Thyroid gland (tissue), 4 donors: Measurements from ENCODE around the gene SFT2D3.

Source experiments
- CTCF ChIP-seq, 6 experiments: fragments of 200-600 bp in 3 of 6; fragments of 450-650 bp in 3 of 6; sonication (generic) in 3 of 6; IDR thresholded peaks; one replicate each; pipeline ENCODE4 v1.5.1; 2016 to 2019; ENCODE audit warnings: antibody characterized with exemption in 6 of 6, mild to moderate bottlenecking in 2 of 6, inconsistent platforms in 1 of 6, moderate library complexity in 1 of 6
- POLR2A ChIP-seq, 2 donors: fragments of 450-650 bp; IDR thresholded peaks; one replicate each; pipeline ENCODE4 v1.6.1; 2017; ENCODE audit warnings: antibody characterized with exemption in 2 of 2, mild to moderate bottlenecking in 2 of 2, moderate library complexity in 1 of 2

DNA sequence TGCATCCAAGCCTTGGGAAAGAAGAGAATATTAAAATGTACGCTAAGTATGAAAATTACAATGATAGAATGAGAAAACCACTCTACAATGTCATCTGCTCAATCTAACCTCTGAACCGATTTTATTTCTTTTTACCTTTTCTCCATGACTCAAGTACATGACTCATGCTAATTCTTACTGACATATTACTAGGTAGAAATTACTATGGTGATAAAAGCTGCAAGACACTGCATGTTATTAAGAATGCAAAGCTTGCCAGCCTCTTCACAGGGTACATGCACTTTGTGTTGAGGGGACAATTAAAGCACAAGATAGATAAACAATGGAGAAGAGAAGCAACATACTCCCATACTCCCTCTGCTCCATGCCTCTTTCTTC lies 20.7 kb downstream of the SFT2D3 start:
- no peak for TF ChIP-seq POLR2A (IDR thresholded peaks at IDR 0.05)
- TF ChIP-seq CTCF (IDR thresholded peaks at IDR 0.05): no peak
